ENCODE data around the gene RNF10.
"Not testable (repeated sequence)": the region's sequence is repeated elsewhere in the genome, so short reads cannot be mapped to it uniquely, and the experiment has no call there.

RNF10 gene

DNA sequence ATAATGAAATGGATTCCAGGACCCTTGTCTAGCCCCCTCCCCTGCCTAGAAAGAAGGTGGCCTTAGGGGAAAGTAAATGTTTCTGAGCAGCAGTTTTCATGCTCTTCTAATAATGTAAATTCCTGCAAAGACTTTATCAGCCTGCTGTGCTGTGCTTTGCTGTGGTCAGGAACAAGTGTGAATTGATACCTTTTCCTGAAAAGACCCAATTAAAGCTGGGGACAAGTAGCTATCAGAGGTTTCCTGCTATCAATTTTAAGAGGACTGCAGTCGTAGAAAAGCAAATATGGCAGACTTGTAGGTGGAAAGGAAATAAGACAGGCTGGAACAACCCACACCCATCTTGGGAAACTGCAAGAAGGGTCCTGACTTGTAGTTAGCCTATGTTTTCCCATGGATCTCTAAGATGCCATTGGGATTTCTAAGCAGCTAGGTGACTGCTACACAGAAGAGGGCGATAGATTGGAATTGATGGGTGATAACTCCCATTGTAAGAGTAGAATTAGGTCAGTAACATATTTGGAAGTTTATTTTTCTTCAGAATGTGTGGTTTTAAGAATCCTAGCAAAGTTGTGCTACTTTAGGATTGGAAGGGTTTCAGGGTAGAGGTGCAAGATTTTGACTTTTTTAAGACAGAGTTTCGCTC lies 35.2 kb upstream of the RNF10 start:
- Histone ChIP-seq H3K4me3 (replicated peaks; ENCODE audit: low read depth, low read length) (no peak overlapping the region), H3K27me3 (replicated peaks; ENCODE audit: control insufficient read depth, insufficient read depth, low read length) (no peaks in the 10 kb centered on the region), H3K36me3 (ENCODE audit: control insufficient read depth, insufficient read depth, low read length) (peaks cover 5% of the 10 kb centered on the region)
- no peak for DNase-seq (ENCODE audit: extremely low read depth, insufficient read length)
- TF ChIP-seq, protein P1, sequence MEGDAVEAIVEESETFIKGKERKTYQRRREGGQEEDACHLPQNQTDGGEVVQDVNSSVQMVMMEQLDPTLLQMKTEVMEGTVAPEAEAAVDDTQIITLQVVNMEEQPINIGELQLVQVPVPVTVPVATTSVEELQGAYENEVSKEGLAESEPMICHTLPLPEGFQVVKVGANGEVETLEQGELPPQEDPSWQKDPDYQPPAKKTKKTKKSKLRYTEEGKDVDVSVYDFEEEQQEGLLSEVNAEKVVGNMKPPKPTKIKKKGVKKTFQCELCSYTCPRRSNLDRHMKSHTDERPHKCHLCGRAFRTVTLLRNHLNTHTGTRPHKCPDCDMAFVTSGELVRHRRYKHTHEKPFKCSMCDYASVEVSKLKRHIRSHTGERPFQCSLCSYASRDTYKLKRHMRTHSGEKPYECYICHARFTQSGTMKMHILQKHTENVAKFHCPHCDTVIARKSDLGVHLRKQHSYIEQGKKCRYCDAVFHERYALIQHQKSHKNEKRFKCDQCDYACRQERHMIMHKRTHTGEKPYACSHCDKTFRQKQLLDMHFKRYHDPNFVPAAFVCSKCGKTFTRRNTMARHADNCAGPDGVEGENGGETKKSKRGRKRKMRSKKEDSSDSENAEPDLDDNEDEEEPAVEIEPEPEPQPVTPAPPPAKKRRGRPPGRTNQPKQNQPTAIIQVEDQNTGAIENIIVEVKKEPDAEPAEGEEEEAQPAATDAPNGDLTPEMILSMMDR (IDR thresholded peaks at IDR 0.05; ENCODE audit: insufficient read depth, low read length, poor library complexity, severe bottlenecking): no peak

DNA sequence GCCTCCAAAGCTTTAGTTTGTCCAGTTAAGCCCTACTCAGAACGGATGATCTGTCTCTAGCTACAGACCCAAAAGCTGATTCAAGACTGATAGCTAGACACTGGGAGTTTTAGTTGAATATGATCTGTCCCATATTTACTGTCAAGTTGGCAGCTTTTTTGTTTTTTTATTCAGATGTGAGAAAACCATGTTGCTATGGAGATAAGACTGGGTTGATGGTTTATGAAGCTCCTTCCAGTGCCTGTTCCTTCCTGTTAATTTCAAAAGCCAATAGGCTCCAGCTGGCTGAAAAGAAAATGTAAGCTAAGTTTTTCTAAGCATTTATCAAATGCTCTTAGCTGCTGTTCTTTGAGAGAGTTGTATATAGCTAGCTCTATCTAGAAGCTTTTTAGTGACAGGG lies 33.6 kb upstream of the RNF10 start:
- DNase-seq (ENCODE audit: extremely low read depth, insufficient read length): no peak
- no peak overlapping the region for H3K4me3 ChIP-seq (replicated peaks; ENCODE audit: low read depth, low read length)
- peaks cover 10% of the 10 kb centered on the region for H3K36me3 ChIP-seq (ENCODE audit: control insufficient read depth, insufficient read depth, low read length)
- no peaks in the 10 kb centered on the region for H3K27me3 ChIP-seq (replicated peaks; ENCODE audit: control insufficient read depth, insufficient read depth, low read length)
- TF ChIP-seq, protein P1 (IDR thresholded peaks at IDR 0.05; ENCODE audit: insufficient read depth, low read length, poor library complexity, severe bottlenecking): no peak

DNA sequence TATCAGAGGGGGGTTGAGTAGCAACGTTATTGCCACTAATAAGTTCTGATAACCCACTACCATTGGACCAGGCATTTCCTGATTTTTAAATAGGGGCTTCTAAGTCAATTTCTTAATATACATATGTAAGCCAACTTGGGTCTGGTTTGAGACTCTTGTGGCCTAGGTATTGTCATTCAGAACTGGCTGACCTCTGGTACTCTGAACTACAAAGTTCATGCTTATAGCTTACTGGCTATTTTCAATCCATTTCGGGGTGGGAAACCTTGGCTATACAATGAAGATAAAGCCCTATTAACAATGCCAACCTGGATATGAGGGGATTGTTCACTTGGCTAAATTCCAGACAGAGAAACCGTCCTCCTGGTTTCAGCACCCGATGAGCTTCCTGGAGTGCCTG lies 29.6 kb upstream of the RNF10 start:
- Histone ChIP-seq H3K4me3 (replicated peaks; ENCODE audit: low read depth, low read length) (no peak overlapping the region), H3K36me3 (ENCODE audit: control insufficient read depth, insufficient read depth, low read length) (peaks cover 8% of the 10 kb centered on the region), H3K27me3 (replicated peaks; ENCODE audit: control insufficient read depth, insufficient read depth, low read length) (no peaks in the 10 kb centered on the region)
- TF ChIP-seq, protein P1 (IDR thresholded peaks at IDR 0.05; ENCODE audit: insufficient read depth, low read length, poor library complexity, severe bottlenecking): no peak
- no peak for DNase-seq (ENCODE audit: extremely low read depth, insufficient read length)

DNA sequence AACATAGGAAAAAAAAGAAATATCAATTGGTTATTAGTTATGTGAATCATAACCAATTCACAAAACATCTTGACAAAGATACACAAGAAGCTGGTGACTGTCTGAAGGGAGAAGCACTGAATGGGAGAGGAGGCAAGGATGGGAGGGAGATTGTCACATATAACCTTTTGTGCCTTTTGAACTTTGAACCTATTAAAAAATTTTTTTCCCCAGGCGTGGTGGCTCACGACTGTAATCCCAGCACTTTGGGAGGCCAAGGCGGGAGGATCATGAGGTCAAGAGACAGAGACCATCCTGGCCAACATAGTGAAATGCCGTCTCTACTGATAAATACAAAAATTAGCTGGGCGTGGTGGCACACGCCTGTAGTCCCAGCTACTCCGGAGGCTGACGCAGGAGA lies 25.6 kb upstream of the RNF10 start:
- no peak for DNase-seq (ENCODE audit: extremely low read depth, insufficient read length)
- Histone ChIP-seq H3K4me3 (replicated peaks; ENCODE audit: low read depth, low read length) (no peak overlapping the region), H3K36me3 (ENCODE audit: control insufficient read depth, insufficient read depth, low read length) (peaks cover 11% of the 10 kb centered on the region), H3K27me3 (replicated peaks; ENCODE audit: control insufficient read depth, insufficient read depth, low read length) (no peaks in the 10 kb centered on the region)
- TF ChIP-seq, protein P1 (IDR thresholded peaks at IDR 0.05; ENCODE audit: insufficient read depth, low read length, poor library complexity, severe bottlenecking): no peak

DNA sequence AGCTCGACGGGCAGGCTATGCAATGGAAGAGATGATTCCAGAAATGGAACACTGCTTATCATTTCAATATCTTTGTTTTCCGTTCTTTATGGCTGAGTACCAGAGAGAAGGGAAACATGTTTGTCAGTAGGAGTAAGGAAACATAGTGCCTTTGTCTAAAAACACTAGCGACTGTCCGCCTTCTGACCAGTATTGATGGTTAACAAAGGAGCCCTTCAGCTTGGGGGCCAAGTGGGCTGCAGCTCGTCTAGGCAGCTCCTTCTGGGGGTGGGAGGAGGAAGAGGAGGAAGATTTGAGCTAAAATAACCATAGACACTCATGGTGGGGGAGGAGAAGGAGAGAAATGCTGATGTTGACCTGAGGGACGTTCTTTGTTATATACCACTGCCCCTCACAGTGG lies 20.2 kb upstream of the RNF10 start:
- DNase-seq (ENCODE audit: extremely low read depth, insufficient read length): no peak
- peaks cover 10% of the 10 kb centered on the region for H3K36me3 ChIP-seq (ENCODE audit: control insufficient read depth, insufficient read depth, low read length)
- no peaks in the 10 kb centered on the region for H3K27me3 ChIP-seq (replicated peaks; ENCODE audit: control insufficient read depth, insufficient read depth, low read length)
- TF ChIP-seq, protein P1 (IDR thresholded peaks at IDR 0.05; ENCODE audit: insufficient read depth, low read length, poor library complexity, severe bottlenecking): no peak
- H3K4me3 ChIP-seq (replicated peaks; ENCODE audit: low read depth, low read length): no peak overlapping the region

DNA sequence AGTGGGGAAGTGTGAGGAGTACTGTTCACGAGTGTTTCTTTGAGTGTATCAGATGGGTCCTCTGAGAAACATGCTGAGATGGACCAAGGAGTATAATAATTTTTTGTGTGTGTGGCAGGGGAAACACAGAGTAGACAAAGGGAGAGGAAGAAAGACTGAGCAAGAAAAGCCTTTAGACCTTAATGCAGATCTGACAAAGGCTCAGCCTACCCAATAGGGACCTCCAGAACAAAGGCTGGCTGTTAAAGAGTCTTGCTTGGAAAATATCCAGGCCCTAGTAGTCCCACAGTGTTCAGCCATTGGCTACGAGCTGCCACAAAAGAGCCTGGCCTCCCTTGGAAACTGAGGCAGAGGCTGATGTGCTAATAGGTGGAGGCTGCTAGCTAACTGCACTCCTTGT lies 18.7 kb upstream of the RNF10 start:
- Histone ChIP-seq H3K27me3 (replicated peaks; ENCODE audit: control insufficient read depth, insufficient read depth, low read length) (no peaks in the 10 kb centered on the region), H3K36me3 (ENCODE audit: control insufficient read depth, insufficient read depth, low read length) (peaks cover 6% of the 10 kb centered on the region), H3K4me3 (replicated peaks; ENCODE audit: low read depth, low read length) (no peak overlapping the region)
- TF ChIP-seq, protein P1 (IDR thresholded peaks at IDR 0.05; ENCODE audit: insufficient read depth, low read length, poor library complexity, severe bottlenecking): no peak
- DNase-seq (ENCODE audit: extremely low read depth, insufficient read length): no peak

DNA sequence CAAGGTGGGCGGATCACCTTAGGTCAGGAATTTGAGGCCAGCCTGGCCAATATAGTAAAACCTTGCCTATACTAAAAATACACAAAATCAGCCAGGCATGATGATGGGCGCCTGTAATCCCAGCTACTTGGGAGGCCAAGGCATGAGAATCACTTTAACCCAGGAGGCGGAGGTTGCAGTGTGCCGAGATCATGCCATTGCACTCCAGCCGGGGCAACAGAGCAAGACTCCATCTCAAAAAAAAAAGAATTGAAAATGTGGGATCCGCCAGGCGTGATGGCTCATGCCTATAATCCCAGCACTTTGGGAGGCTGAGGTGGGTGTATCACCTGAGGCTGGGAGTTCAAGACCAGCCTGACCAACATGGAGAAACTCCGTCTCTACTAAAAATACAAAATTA lies 14.8 kb upstream of the RNF10 start:
- not testable (repeated sequence) for DNase-seq (ENCODE audit: extremely low read depth, insufficient read length); H3K27me3 ChIP-seq (replicated peaks; ENCODE audit: control insufficient read depth, insufficient read depth, low read length); H3K36me3 ChIP-seq (ENCODE audit: control insufficient read depth, insufficient read depth, low read length)

More for the DNA sequence above, 14.8 kb upstream of the RNF10 start:
- not testable (repeated sequence) for H3K4me3 ChIP-seq (replicated peaks; ENCODE audit: low read depth, low read length)
